Measurements from ENCODE around the gene CD28.

CD28 gene

GRCh38 chr2:203706403-203706802 is at the start of gene CD28:
Gene CD28, plus strand, starts transcription at chr2:203706639. Its CDS starts 58 bp downstream, at chr2:203706697.
- DNase-seq, result no peak

- peak in 2 of 58 donors; percentile 10 to 16 for DNase-seq
Observed at GRCh38 chr2:203659331-203660049, 46.9 kb upstream of the CD28 start.

GRCh38 chr2:203660465-203660864 is 46.0 kb upstream of the CD28 start:
- DNase-seq, result no peak

- no peak for DNase-seq
Observed at GRCh38 chr2:203661279-203661908, 45.0 kb upstream of the CD28 start.

GRCh38 chr2:203662487-203662886 is 44.0 kb upstream of the CD28 start:
- no peak for DNase-seq

GRCh38 chr2:203662951-203663350 is 43.5 kb upstream of the CD28 start:
- DNase-seq, result no peak

- DNase-seq, result no peak
Observed at GRCh38 chr2:203664029-203664755, 42.2 kb upstream of the CD28 start.

- DNase-seq, result no peak
Observed at GRCh38 chr2:203667838-203668237, 38.6 kb upstream of the CD28 start.

- DNase-seq, result no peak
Observed at GRCh38 chr2:203669820-203670219, 36.6 kb upstream of the CD28 start.

GRCh38 chr2:203670939-203671338 is 35.5 kb upstream of the CD28 start:
- no peak for DNase-seq

- no peak for DNase-seq
Observed at GRCh38 chr2:203671876-203672275, 34.6 kb upstream of the CD28 start.

- no peak for DNase-seq
Observed at GRCh38 chr2:203672856-203673255, 33.6 kb upstream of the CD28 start.

GRCh38 chr2:203673933-203674332 is 32.5 kb upstream of the CD28 start:
- DNase-seq, result no peak

- DNase-seq, result no peak
Observed at GRCh38 chr2:203675086-203675485, 31.4 kb upstream of the CD28 start.

GRCh38 chr2:203678971-203679370 is 27.5 kb upstream of the CD28 start:
- no peak for DNase-seq

- no peak for DNase-seq
Observed at GRCh38 chr2:203679401-203679800, 27.0 kb upstream of the CD28 start.

- DNase-seq, result no peak
Observed at GRCh38 chr2:203681978-203682377, 24.5 kb upstream of the CD28 start.

- no peak for DNase-seq
Observed at GRCh38 chr2:203682688-203683130, 23.7 kb upstream of the CD28 start.

GRCh38 chr2:203683421-203683820 is 23.0 kb upstream of the CD28 start:
- no peak for DNase-seq

GRCh38 chr2:203683932-203684556 is 22.4 kb upstream of the CD28 start:
- no peak for DNase-seq

- peak in 1 of 58 donors; percentile 6 for DNase-seq
Observed at GRCh38 chr2:203685081-203685621, 21.3 kb upstream of the CD28 start.

Data from anterior cingulate cortex (tissue), 58 donors.